ENCODE results near the gene FGF12. TPM values are rescaled to one million over a fixed set of nuclear protein-coding genes. Genes with fewer than 3 reads are reported as not detected.
"Not testable (repeated sequence)": the region's sequence is repeated elsewhere in the genome, so short reads cannot be mapped to it uniquely, and the experiment has no call there.

The FGF12 gene
- polyA plus RNA-seq, 3 donors = not detected

DNA sequence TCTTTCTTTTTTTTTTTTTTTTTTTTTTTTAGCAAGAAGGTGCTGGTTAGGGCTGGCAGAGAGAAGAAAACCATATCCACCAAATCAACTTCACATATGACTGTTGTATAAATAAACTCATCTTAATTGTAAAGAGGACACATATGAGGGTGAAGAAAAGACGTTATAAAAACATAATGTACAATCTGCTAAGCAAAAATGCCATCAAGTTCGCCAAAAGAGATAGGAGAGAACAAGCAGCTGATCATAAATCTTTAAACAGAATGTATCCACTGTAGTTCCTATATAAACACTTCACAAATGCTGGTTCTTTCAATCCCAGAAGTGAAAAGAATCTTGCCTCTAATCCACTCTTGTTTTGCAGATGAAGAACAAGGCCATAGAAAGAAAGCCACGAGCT is 9.2 kb downstream of the FGF12 start:
- Histone ChIP-seq H3K9me3 (replicated peaks in 1 of 2; ENCODE audit: control insufficient read depth in 1 of 2, insufficient read depth in 1 of 2, low read length in 2 of 2) (no peaks in the 10 kb centered on the region), H4K20me1 (ENCODE audit: insufficient read depth, low read length) (no peaks in the 10 kb centered on the region), H3K4me2 (replicated peaks; ENCODE audit: extremely low read depth, low read length, poor library complexity, severe bottlenecking) (no peak overlapping the region), H3K27ac (ENCODE audit: low read depth in 1 of 2, low read length in 2 of 2) (no peak overlapping the region), H3K9ac (ENCODE audit: insufficient read depth, low read length, poor library complexity, severe bottlenecking) (no peak overlapping the region), H2AFZ (ENCODE audit: insufficient read depth, low read depth, low read length, poor library complexity, severe bottlenecking) (no peak overlapping the region), H3K79me2 (ENCODE audit: insufficient read depth, low read length) (no peaks in the 10 kb centered on the region), H3K4me3 (replicated peaks in 1 of 3; ENCODE audit: low read depth in 2 of 3, low read length in 3 of 3) (no peak overlapping the region), H3K36me3 (replicated peaks in 1 of 2; ENCODE audit: control insufficient read depth in 1 of 2, insufficient read depth in 2 of 2, low read length in 2 of 2) (no peaks in the 10 kb centered on the region), H3K4me1 (ENCODE audit: control insufficient read depth in 1 of 2, insufficient read depth in 2 of 2, low read length in 2 of 2) (no peaks in the 10 kb centered on the region), H3K27me3 (ENCODE audit: control insufficient read depth in 2 of 2, insufficient read depth in 2 of 2, low read length in 2 of 2) (no peaks in the 10 kb centered on the region)
- WGBS (ENCODE audit: insufficient coverage) = 14% methylated on average over 1 of the region's 3 CpGs
- Mint-ChIP-seq H3K36me3 (no peaks in the 10 kb centered on the region), H3K9me3 (peaks cover 0 to 3% (median 0%) of the 10 kb centered on the region in 7 donors), H3K4me1 (no peaks in the 10 kb centered on the region), H3K27me3 (ENCODE audit: low read depth in 3 of 3) (peaks cover 0 to 2% (median 0%) of the 10 kb centered on the region in 3 donors), H3K27ac (no peak overlapping the region), H3K4me3 (no peak overlapping the region)
- no peak for DNase-seq
- intact Hi-C loops (cut with micrococcal nuclease) = no loop called here
- TF ChIP-seq, protein P1, sequence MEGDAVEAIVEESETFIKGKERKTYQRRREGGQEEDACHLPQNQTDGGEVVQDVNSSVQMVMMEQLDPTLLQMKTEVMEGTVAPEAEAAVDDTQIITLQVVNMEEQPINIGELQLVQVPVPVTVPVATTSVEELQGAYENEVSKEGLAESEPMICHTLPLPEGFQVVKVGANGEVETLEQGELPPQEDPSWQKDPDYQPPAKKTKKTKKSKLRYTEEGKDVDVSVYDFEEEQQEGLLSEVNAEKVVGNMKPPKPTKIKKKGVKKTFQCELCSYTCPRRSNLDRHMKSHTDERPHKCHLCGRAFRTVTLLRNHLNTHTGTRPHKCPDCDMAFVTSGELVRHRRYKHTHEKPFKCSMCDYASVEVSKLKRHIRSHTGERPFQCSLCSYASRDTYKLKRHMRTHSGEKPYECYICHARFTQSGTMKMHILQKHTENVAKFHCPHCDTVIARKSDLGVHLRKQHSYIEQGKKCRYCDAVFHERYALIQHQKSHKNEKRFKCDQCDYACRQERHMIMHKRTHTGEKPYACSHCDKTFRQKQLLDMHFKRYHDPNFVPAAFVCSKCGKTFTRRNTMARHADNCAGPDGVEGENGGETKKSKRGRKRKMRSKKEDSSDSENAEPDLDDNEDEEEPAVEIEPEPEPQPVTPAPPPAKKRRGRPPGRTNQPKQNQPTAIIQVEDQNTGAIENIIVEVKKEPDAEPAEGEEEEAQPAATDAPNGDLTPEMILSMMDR (IDR thresholded peaks at IDR 0.05) = no peak

GRCh38 chr3:192715126-192715525 is 12.2 kb downstream of the FGF12 start:
- Histone ChIP-seq H2AFZ (ENCODE audit: insufficient read depth, low read depth, low read length, poor library complexity, severe bottlenecking) (no peak overlapping the region), H3K36me3 (replicated peaks in 1 of 2; ENCODE audit: control insufficient read depth in 1 of 2, insufficient read depth in 2 of 2, low read length in 2 of 2) (no peaks in the 10 kb centered on the region), H4K20me1 (ENCODE audit: insufficient read depth, low read length) (no peaks in the 10 kb centered on the region), H3K4me3 (replicated peaks in 1 of 3; ENCODE audit: low read depth in 2 of 3, low read length in 3 of 3) (no peak overlapping the region), H3K27ac (ENCODE audit: low read depth in 1 of 2, low read length in 2 of 2) (no peak overlapping the region), H3K79me2 (ENCODE audit: insufficient read depth, low read length) (no peaks in the 10 kb centered on the region), H3K9ac (ENCODE audit: insufficient read depth, low read length, poor library complexity, severe bottlenecking) (no peak overlapping the region), H3K9me3 (replicated peaks in 1 of 2; ENCODE audit: control insufficient read depth in 1 of 2, insufficient read depth in 1 of 2, low read length in 2 of 2) (peaks cover 0 to 4% of the 10 kb centered on the region in 2 donors), H3K4me1 (ENCODE audit: control insufficient read depth in 1 of 2, insufficient read depth in 2 of 2, low read length in 2 of 2) (no peaks in the 10 kb centered on the region), H3K4me2 (replicated peaks; ENCODE audit: extremely low read depth, low read length, poor library complexity, severe bottlenecking) (no peak overlapping the region), H3K27me3 (ENCODE audit: control insufficient read depth in 2 of 2, insufficient read depth in 2 of 2, low read length in 2 of 2) (no peaks in the 10 kb centered on the region)
- no peak for DNase-seq
- Mint-ChIP-seq H3K36me3 (no peaks in the 10 kb centered on the region), H3K27me3 (ENCODE audit: low read depth in 3 of 3) (peaks cover 0 to 2% (median 0%) of the 10 kb centered on the region in 3 donors), H3K4me1 (no peaks in the 10 kb centered on the region), H3K9me3 (peaks cover 0 to 8% (median 2%) of the 10 kb centered on the region in 7 donors), H3K4me3 (no peak overlapping the region), H3K27ac (no peak overlapping the region)
- intact Hi-C loops (cut with micrococcal nuclease) = no loop called here
- TF ChIP-seq, protein P1 (IDR thresholded peaks at IDR 0.05) = no peak

DNA sequence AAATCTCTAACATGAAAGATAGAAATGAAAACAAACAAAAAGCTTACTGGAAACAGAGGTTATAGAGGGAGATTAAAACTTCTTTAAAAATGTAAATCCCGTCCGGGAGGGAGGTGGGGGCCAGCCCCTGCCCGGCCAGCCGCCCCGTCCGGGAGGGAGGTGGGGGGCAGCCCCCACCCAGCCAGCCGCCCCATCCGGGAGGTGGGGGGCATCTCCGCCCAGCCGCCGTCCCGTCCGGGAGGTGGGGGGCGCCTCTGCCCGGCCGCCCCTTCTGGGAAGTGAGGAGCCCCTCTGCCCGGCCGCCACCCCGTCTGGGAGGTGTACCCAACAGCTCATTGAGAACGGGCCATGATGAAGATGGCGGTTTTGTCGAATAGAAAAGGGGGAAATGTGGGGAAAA is 16.2 kb downstream of the FGF12 start:
- peaks cover 0 to 12% (median 3%) of the 10 kb centered on the region in 7 donors for H3K9me3 Mint-ChIP-seq
- H2AFZ ChIP-seq (ENCODE audit: insufficient read depth, low read depth, low read length, poor library complexity, severe bottlenecking); H4K20me1 ChIP-seq (ENCODE audit: insufficient read depth, low read length); H3K4me1 ChIP-seq (ENCODE audit: control insufficient read depth in 1 of 2, insufficient read depth in 2 of 2, low read length in 2 of 2); H3K27me3 ChIP-seq (ENCODE audit: control insufficient read depth in 2 of 2, insufficient read depth in 2 of 2, low read length in 2 of 2); H3K36me3 Mint-ChIP-seq; H3K4me2 ChIP-seq (replicated peaks; ENCODE audit: extremely low read depth, low read length, poor library complexity, severe bottlenecking); H3K4me3 Mint-ChIP-seq; intact Hi-C loops (cut with micrococcal nuclease); H3K9me3 ChIP-seq (replicated peaks in 1 of 2; ENCODE audit: control insufficient read depth in 1 of 2, insufficient read depth in 1 of 2, low read length in 2 of 2); H3K4me1 Mint-ChIP-seq; H3K27ac ChIP-seq (ENCODE audit: low read depth in 1 of 2, low read length in 2 of 2); H3K36me3 ChIP-seq (replicated peaks in 1 of 2; ENCODE audit: control insufficient read depth in 1 of 2, insufficient read depth in 2 of 2, low read length in 2 of 2); H3K27me3 Mint-ChIP-seq (ENCODE audit: low read depth in 3 of 3); H3K4me3 ChIP-seq (replicated peaks in 1 of 3; ENCODE audit: low read depth in 2 of 3, low read length in 3 of 3); DNase-seq; H3K9ac ChIP-seq (ENCODE audit: insufficient read depth, low read length, poor library complexity, severe bottlenecking); H3K27ac Mint-ChIP-seq; H3K79me2 ChIP-seq (ENCODE audit: insufficient read depth, low read length): not testable (repeated sequence)
- 80% methylated on average over 1 of the region's 22 CpGs for WGBS (ENCODE audit: insufficient coverage)

Data from CD14-positive monocyte (primary cell).